ENCODE data around the gene STH.

STH gene

DNA sequence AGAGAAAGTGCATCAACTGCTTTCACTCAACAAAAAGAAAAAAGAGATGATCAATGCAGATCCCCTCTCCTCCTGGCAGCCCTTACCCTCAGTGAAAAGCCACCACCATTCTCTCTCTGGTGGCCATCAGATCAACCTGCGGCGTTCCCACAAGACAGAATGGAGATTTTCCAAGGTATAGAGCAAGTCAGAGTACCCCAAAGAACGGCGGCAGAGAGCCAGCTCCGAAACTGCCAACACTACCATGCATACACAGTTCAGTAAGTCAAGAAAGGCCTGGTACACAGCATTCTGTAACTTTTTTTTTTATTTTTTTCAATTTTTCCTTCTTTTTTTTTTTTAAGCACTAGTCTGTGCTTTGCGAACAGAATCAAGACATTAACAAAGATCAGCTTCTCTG, 30.6 kb downstream of the STH start:
- no peak overlapping the region for H3K4ac ChIP-seq (ENCODE audit: low read depth, low read length)
- no peak overlapping the region for H4K5ac ChIP-seq (ENCODE audit: low read length)
- no peak for DNase-seq
- H3K9ac ChIP-seq (ENCODE audit: low read length): no peak overlapping the region
- peaks cover 22% of the 10 kb centered on the region for H3K36me3 ChIP-seq (ENCODE audit: control insufficient read depth, insufficient read depth, low read length)
- peaks cover 2% of the 10 kb centered on the region for H3K79me1 ChIP-seq (ENCODE audit: low read length)
- H3K27ac ChIP-seq (ENCODE audit: low read depth, low read length): no peak overlapping the region
- no peaks in the 10 kb centered on the region for H3K4me1 ChIP-seq (ENCODE audit: control insufficient read depth, low read depth, low read length)
- no peak overlapping the region for H3K4me2 ChIP-seq (ENCODE audit: low read length)
- no peak overlapping the region for H2BK120ac ChIP-seq (ENCODE audit: low read depth, low read length)
- no peak overlapping the region for H4K8ac ChIP-seq (ENCODE audit: low read depth, low read length)
- WGBS (ENCODE audit: extremely low coverage, insufficient coverage, low lambda C conversion rate): no CpG with 5 or more reads among the region's 6 CpGs
- H2BK15ac ChIP-seq (replicated peaks; ENCODE audit: low read depth): no peak overlapping the region
- no peak overlapping the region for H2AK5ac ChIP-seq (ENCODE audit: low read length)
- H3K27me3 ChIP-seq (ENCODE audit: insufficient read depth, low read length, poor library complexity): no peaks in the 10 kb centered on the region
- no peak overlapping the region for H3K23ac ChIP-seq (ENCODE audit: low read length)
- no peak overlapping the region for H3K18ac ChIP-seq (ENCODE audit: low read length)
- H3K4me3 ChIP-seq (ENCODE audit: low read length): no peak overlapping the region
- no peak overlapping the region for H2BK5ac ChIP-seq (ENCODE audit: low read length)
- no peaks in the 10 kb centered on the region for H3K79me2 ChIP-seq (ENCODE audit: control insufficient read depth, insufficient read depth, low read length)
- no peak overlapping the region for H3K56ac ChIP-seq (ENCODE audit: low read length)

DNA sequence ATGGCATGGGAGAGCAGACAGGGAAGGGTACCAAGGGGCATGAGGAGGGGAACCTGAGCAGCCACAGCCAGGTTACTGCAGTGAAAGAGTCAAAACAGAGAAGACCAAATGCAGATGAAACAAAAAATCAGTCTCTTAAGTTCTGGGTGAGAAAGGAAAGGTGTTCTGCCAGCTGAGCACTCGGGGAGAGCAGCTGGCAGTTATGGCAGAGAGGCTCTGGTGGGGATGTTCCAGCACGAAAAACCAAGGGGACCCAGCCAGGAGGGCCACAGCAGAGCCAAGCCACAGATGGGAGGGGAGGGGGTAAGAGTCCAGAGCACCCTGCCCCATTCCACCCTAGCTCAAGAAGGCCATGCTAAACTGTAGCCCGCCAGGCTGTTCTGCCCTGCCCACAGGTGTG, 31.7 kb downstream of the STH start:
- Histone ChIP-seq H3K56ac (ENCODE audit: low read length) (no peak overlapping the region), H3K4me2 (ENCODE audit: low read length) (no peak overlapping the region), H3K23ac (ENCODE audit: low read length) (no peak overlapping the region), H2BK5ac (ENCODE audit: low read length) (no peak overlapping the region), H3K27me3 (ENCODE audit: insufficient read depth, low read length, poor library complexity) (no peaks in the 10 kb centered on the region), H3K4ac (ENCODE audit: low read depth, low read length) (no peak overlapping the region), H2BK15ac (replicated peaks; ENCODE audit: low read depth) (no peak overlapping the region), H3K79me1 (ENCODE audit: low read length) (peaks cover 2% of the 10 kb centered on the region), H2AK5ac (ENCODE audit: low read length) (no peak overlapping the region), H3K79me2 (ENCODE audit: control insufficient read depth, insufficient read depth, low read length) (no peaks in the 10 kb centered on the region), H4K5ac (ENCODE audit: low read length) (no peak overlapping the region), H3K9ac (ENCODE audit: low read length) (no peak overlapping the region), H3K27ac (ENCODE audit: low read depth, low read length) (no peak overlapping the region), H3K36me3 (ENCODE audit: control insufficient read depth, insufficient read depth, low read length) (peaks cover 22% of the 10 kb centered on the region), H3K18ac (ENCODE audit: low read length) (no peak overlapping the region), H3K4me3 (ENCODE audit: low read length) (no peak overlapping the region), H4K8ac (ENCODE audit: low read depth, low read length) (no peak overlapping the region), H3K4me1 (ENCODE audit: control insufficient read depth, low read depth, low read length) (no peaks in the 10 kb centered on the region), H2BK120ac (ENCODE audit: low read depth, low read length) (no peak overlapping the region)
- no peak for DNase-seq
- no CpG with 5 or more reads among the region's 3 CpGs for WGBS (ENCODE audit: extremely low coverage, insufficient coverage, low lambda C conversion rate)

DNA sequence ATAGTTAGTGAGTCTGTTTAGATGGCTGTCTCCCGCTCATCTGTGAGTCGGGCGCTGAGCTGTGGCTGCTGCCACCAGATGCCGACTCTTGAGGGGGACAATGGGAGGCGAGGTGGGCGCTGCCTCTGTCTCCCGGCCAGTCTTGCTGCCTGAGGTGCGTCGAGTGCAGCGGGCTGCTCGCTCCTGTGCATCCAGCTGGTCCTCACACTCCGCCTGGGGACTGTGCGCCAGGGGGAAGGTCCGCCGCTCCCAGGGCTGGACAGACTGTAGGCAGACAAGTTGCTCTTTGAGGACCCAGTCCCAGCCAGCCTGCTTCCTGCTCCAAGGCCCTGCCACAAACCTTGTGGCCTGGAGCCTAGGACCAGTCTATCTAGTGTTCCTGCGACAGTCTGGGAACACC, 32.4 kb downstream of the STH start:
- H3K4me2 ChIP-seq (ENCODE audit: low read length): no peak overlapping the region
- no peak overlapping the region for H4K5ac ChIP-seq (ENCODE audit: low read length)
- peaks cover 2% of the 10 kb centered on the region for H3K79me1 ChIP-seq (ENCODE audit: low read length)
- H3K4me3 ChIP-seq (ENCODE audit: low read length): no peak overlapping the region
- no peak for DNase-seq
- H3K27ac ChIP-seq (ENCODE audit: low read depth, low read length): no peak overlapping the region
- H3K4ac ChIP-seq (ENCODE audit: low read depth, low read length): no peak overlapping the region
- no peaks in the 10 kb centered on the region for H3K27me3 ChIP-seq (ENCODE audit: insufficient read depth, low read length, poor library complexity)
- no peak overlapping the region for H3K56ac ChIP-seq (ENCODE audit: low read length)
- H3K23ac ChIP-seq (ENCODE audit: low read length): no peak overlapping the region
- H4K8ac ChIP-seq (ENCODE audit: low read depth, low read length): no peak overlapping the region
- no CpG with 5 or more reads among the region's 16 CpGs for whole genome bisulfite sequencing (ENCODE audit: extremely low coverage, insufficient coverage, low lambda C conversion rate)
- no peak overlapping the region for H3K9ac ChIP-seq (ENCODE audit: low read length)
- H2BK120ac ChIP-seq (ENCODE audit: low read depth, low read length): no peak overlapping the region
- no peak overlapping the region for H2BK5ac ChIP-seq (ENCODE audit: low read length)
- no peak overlapping the region for H2BK15ac ChIP-seq (replicated peaks; ENCODE audit: low read depth)
- no peak overlapping the region for H3K18ac ChIP-seq (ENCODE audit: low read length)
- no peaks in the 10 kb centered on the region for H3K79me2 ChIP-seq (ENCODE audit: control insufficient read depth, insufficient read depth, low read length)
- no peak overlapping the region for H2AK5ac ChIP-seq (ENCODE audit: low read length)
- peaks cover 23% of the 10 kb centered on the region for H3K36me3 ChIP-seq (ENCODE audit: control insufficient read depth, insufficient read depth, low read length)
- no peaks in the 10 kb centered on the region for H3K4me1 ChIP-seq (ENCODE audit: control insufficient read depth, low read depth, low read length)

DNA sequence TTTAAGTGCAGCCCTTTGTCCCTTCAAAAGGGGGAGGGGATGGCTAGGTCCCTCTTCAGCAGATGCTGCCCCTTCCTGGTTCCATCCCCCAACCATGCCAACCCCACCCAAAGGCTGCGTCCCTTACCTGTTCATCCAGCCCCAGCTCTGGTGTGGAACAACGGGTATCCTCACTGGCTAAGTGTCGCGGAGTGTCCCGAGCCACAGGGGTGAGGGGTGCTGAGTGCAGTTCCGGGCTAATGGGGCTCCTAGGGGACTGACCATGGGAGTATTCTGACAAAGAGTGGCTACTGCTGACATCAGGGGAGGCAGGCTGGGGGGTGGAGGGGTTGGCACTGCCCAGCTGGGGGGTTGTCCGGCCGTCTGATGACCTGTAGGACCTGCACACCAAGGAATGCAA, 32.9 kb downstream of the STH start:
- Histone ChIP-seq H3K79me1 (ENCODE audit: low read length) (peaks cover 2% of the 10 kb centered on the region), H4K5ac (ENCODE audit: low read length) (no peak overlapping the region), H3K56ac (ENCODE audit: low read length) (no peak overlapping the region), H3K36me3 (ENCODE audit: control insufficient read depth, insufficient read depth, low read length) (peaks cover 21% of the 10 kb centered on the region), H2BK5ac (ENCODE audit: low read length) (no peak overlapping the region), H3K9ac (ENCODE audit: low read length) (no peak overlapping the region), H3K27ac (ENCODE audit: low read depth, low read length) (no peak overlapping the region), H4K8ac (ENCODE audit: low read depth, low read length) (no peak overlapping the region), H3K27me3 (ENCODE audit: insufficient read depth, low read length, poor library complexity) (no peaks in the 10 kb centered on the region), H3K79me2 (ENCODE audit: control insufficient read depth, insufficient read depth, low read length) (no peaks in the 10 kb centered on the region), H3K4me3 (ENCODE audit: low read length) (no peak overlapping the region), H2BK15ac (replicated peaks; ENCODE audit: low read depth) (no peak overlapping the region), H3K4ac (ENCODE audit: low read depth, low read length) (no peak overlapping the region), H3K23ac (ENCODE audit: low read length) (no peak overlapping the region), H3K18ac (ENCODE audit: low read length) (no peak overlapping the region), H2BK120ac (ENCODE audit: low read depth, low read length) (no peak overlapping the region), H3K4me2 (ENCODE audit: low read length) (no peak overlapping the region), H3K4me1 (ENCODE audit: control insufficient read depth, low read depth, low read length) (no peaks in the 10 kb centered on the region), H2AK5ac (ENCODE audit: low read length) (no peak overlapping the region)
- WGBS (ENCODE audit: extremely low coverage, insufficient coverage, low lambda C conversion rate): no CpG with 5 or more reads among the region's 8 CpGs
- DNase-seq: no peak

DNA sequence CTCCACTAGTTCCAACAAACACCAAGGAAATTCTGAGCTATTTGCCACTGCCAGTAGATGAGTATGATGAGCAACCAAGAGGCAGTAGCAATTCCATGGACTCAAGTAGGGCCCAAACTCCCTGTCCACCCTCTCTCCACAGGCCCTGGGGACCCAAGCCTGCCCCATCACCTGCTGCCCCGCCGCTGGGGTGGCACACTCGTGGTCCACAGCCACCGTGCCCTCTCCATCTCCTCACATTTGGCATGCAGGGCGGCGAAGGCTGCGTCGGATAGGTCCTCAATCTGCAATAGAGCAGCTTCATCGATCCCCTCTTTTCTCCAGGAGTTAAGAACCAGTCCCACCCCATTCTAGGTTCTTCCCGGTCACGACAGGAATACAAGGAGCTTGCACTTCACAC, 33.9 kb downstream of the STH start:
- H2BK120ac ChIP-seq (ENCODE audit: low read depth, low read length): no peak overlapping the region
- no peak overlapping the region for H3K4ac ChIP-seq (ENCODE audit: low read depth, low read length)
- WGBS (ENCODE audit: extremely low coverage, insufficient coverage, low lambda C conversion rate): no CpG with 5 or more reads among the region's 11 CpGs
- no peak overlapping the region for H2AK5ac ChIP-seq (ENCODE audit: low read length)
- H3K79me2 ChIP-seq (ENCODE audit: control insufficient read depth, insufficient read depth, low read length): no peaks in the 10 kb centered on the region
- H3K79me1 ChIP-seq (ENCODE audit: low read length): peaks cover 2% of the 10 kb centered on the region
- H4K5ac ChIP-seq (ENCODE audit: low read length): no peak overlapping the region
- no peak overlapping the region for H3K4me2 ChIP-seq (ENCODE audit: low read length)
- H3K27ac ChIP-seq (ENCODE audit: low read depth, low read length): no peak overlapping the region
- no peak overlapping the region for H2BK5ac ChIP-seq (ENCODE audit: low read length)
- peaks cover 23% of the 10 kb centered on the region for H3K36me3 ChIP-seq (ENCODE audit: control insufficient read depth, insufficient read depth, low read length)
- H3K23ac ChIP-seq (ENCODE audit: low read length): no peak overlapping the region
- no peak overlapping the region for H3K9ac ChIP-seq (ENCODE audit: low read length)
- DNase-seq: no peak
- H3K4me3 ChIP-seq (ENCODE audit: low read length): no peak overlapping the region
- H3K4me1 ChIP-seq (ENCODE audit: control insufficient read depth, low read depth, low read length): no peaks in the 10 kb centered on the region
- no peak overlapping the region for H4K8ac ChIP-seq (ENCODE audit: low read depth, low read length)
- no peak overlapping the region for H2BK15ac ChIP-seq (replicated peaks; ENCODE audit: low read depth)
- no peak overlapping the region for H3K56ac ChIP-seq (ENCODE audit: low read length)
- H3K18ac ChIP-seq (ENCODE audit: low read length): no peak overlapping the region
- H3K27me3 ChIP-seq (ENCODE audit: insufficient read depth, low read length, poor library complexity): no peaks in the 10 kb centered on the region

DNA sequence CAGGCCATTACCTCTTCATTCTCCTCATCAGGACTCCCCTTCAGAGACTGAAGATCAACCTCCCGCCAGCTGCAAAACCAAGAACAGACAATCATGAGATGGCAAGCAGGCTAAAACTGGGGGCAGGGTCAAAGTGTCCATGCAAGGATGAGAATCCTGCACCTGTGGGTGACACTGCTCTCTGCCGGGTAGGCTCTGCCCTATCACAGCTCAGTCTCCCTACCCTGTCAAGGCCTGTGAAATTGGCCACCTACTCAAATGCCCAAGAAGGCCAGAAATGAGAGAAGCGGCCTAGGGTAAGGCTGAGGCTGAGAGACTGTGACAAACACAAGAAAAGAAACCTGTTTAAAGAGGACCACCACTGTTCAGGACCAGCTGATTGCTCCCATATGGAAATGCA, 34.3 kb downstream of the STH start:
- Histone ChIP-seq H3K56ac (ENCODE audit: low read length) (no peak overlapping the region), H3K4ac (ENCODE audit: low read depth, low read length) (no peak overlapping the region), H3K27ac (ENCODE audit: low read depth, low read length) (no peak overlapping the region), H3K9ac (ENCODE audit: low read length) (no peak overlapping the region), H3K79me1 (ENCODE audit: low read length) (peaks cover 2% of the 10 kb centered on the region), H3K4me1 (ENCODE audit: control insufficient read depth, low read depth, low read length) (no peaks in the 10 kb centered on the region), H2BK5ac (ENCODE audit: low read length) (no peak overlapping the region), H2BK15ac (replicated peaks; ENCODE audit: low read depth) (no peak overlapping the region), H3K18ac (ENCODE audit: low read length) (no peak overlapping the region), H3K4me3 (ENCODE audit: low read length) (no peak overlapping the region), H2BK120ac (ENCODE audit: low read depth, low read length) (no peak overlapping the region), H3K79me2 (ENCODE audit: control insufficient read depth, insufficient read depth, low read length) (no peaks in the 10 kb centered on the region), H3K36me3 (ENCODE audit: control insufficient read depth, insufficient read depth, low read length) (peaks cover 24% of the 10 kb centered on the region), H3K23ac (ENCODE audit: low read length) (no peak overlapping the region), H2AK5ac (ENCODE audit: low read length) (no peak overlapping the region), H3K27me3 (ENCODE audit: insufficient read depth, low read length, poor library complexity) (no peaks in the 10 kb centered on the region), H3K4me2 (ENCODE audit: low read length) (no peak overlapping the region), H4K5ac (ENCODE audit: low read length) (no peak overlapping the region), H4K8ac (ENCODE audit: low read depth, low read length) (no peak overlapping the region)
- no CpG with 5 or more reads among the region's 3 CpGs for WGBS (ENCODE audit: extremely low coverage, insufficient coverage, low lambda C conversion rate)
- no peak for DNase-seq

Data from mesendoderm (in vitro differentiated cells).